Nephron (organoid): ENCODE data around the gene SLC25A34.

Experiments used
- H3K27ac Mint-ChIP-seq, 3 experiments: 2 replicates each; pipeline ENCODE4 v1.8.0; 2020; ENCODE audit warnings: mixed read lengths in 3 of 3, mild to moderate bottlenecking in 2 of 3, moderate library complexity in 1 of 3
- H3K27me3 Mint-ChIP-seq: 2 replicates; pipeline ENCODE4 v1.8.0; 2021; ENCODE audit warnings: low read depth, mild to moderate bottlenecking, moderate library complexity, mixed read lengths
- H3K36me3 Mint-ChIP-seq: 2 replicates; pipeline ENCODE4 v1.8.0; 2020; ENCODE audit warnings: low read depth, mixed read lengths
- H3K4me1 Mint-ChIP-seq: 2 replicates; pipeline ENCODE4 v1.8.0; 2020; ENCODE audit warnings: mixed read lengths
- H3K4me3 Mint-ChIP-seq, 3 experiments: 2 replicates each; pipeline ENCODE4 v1.8.0; 2020; ENCODE audit warnings: mild to moderate bottlenecking in 3 of 3, mixed read lengths in 3 of 3, moderate library complexity in 2 of 3
- H3K9me3 Mint-ChIP-seq: 2 replicates; pipeline ENCODE4 v1.8.0; 2020; ENCODE audit warnings: mixed read lengths
- TF ChIP-seq, protein P1 (sequence below), 3 experiments: fragments of 200-600 bp; sonication (generic); IDR thresholded peaks; one replicate each; pipeline ENCODE4 v1.5.0; 2021; ENCODE audit warnings: antibody characterized with exemption in 3 of 3; ENCODE audit not compliant: unreplicated experiment in 3 of 3

Gene SLC25A34

GRCh38 chr1:15751717-15752116 lies 15.7 kb downstream of the SLC25A34 start:
- Mint-ChIP-seq H3K27ac (no peak overlapping the region), H3K4me3 (no peak overlapping the region), H3K27me3 (peaks cover 3% of the 10 kb centered on the region), H3K9me3 (no peaks in the 10 kb centered on the region), H3K4me1 (no peaks in the 10 kb centered on the region), H3K36me3 (no peaks in the 10 kb centered on the region)
- TF ChIP-seq, protein P1, sequence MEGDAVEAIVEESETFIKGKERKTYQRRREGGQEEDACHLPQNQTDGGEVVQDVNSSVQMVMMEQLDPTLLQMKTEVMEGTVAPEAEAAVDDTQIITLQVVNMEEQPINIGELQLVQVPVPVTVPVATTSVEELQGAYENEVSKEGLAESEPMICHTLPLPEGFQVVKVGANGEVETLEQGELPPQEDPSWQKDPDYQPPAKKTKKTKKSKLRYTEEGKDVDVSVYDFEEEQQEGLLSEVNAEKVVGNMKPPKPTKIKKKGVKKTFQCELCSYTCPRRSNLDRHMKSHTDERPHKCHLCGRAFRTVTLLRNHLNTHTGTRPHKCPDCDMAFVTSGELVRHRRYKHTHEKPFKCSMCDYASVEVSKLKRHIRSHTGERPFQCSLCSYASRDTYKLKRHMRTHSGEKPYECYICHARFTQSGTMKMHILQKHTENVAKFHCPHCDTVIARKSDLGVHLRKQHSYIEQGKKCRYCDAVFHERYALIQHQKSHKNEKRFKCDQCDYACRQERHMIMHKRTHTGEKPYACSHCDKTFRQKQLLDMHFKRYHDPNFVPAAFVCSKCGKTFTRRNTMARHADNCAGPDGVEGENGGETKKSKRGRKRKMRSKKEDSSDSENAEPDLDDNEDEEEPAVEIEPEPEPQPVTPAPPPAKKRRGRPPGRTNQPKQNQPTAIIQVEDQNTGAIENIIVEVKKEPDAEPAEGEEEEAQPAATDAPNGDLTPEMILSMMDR (IDR thresholded peaks at IDR 0.05; ENCODE audit: unreplicated experiment in 3 of 3) = no peak

DNA sequence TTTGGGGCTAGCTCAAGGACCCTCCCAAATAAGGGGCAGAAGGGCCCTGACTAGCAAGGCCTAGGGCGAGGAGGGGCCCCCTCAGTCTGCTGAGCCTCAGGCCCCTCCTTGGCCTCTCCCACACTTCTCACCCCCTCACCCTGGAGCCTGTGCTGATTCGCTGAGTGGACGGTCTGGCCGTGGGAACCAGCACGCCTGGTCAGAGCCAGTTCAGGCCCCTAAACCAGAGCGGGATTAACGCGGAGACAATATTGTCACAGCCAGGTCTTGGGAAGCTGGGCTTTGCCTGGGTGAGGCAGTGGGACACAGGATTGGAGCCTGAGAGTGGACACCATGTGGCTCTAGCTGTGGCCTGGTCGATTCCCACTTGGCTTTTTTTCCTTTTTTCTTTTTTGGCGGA lies 17.7 kb downstream of the SLC25A34 start:
- no peaks in the 10 kb centered on the region for H3K9me3 Mint-ChIP-seq
- TF ChIP-seq, protein P1 (IDR thresholded peaks at IDR 0.05; ENCODE audit: unreplicated experiment in 3 of 3) = no peak
- H3K27me3 Mint-ChIP-seq = peaks cover 3% of the 10 kb centered on the region
- peaks cover 6% of the 10 kb centered on the region for H3K4me1 Mint-ChIP-seq
- H3K4me3 Mint-ChIP-seq = no peak overlapping the region
- peak overlapping the region; percentile 36 to 56 (median 47) for H3K27ac Mint-ChIP-seq
- H3K36me3 Mint-ChIP-seq = no peaks in the 10 kb centered on the region

- H3K4me1 Mint-ChIP-seq = peaks cover 11% of the 10 kb centered on the region
- peak overlapping the region in 1 of 3 experiments; percentile 48 for H3K27ac Mint-ChIP-seq
- TF ChIP-seq, protein P1 (IDR thresholded peaks at IDR 0.05; ENCODE audit: unreplicated experiment in 3 of 3) = no peak
- H3K4me3 Mint-ChIP-seq = peak overlapping the region in 1 of 3 experiments; percentile 59
- no peaks in the 10 kb centered on the region for H3K36me3 Mint-ChIP-seq
- H3K9me3 Mint-ChIP-seq = no peaks in the 10 kb centered on the region
- peaks cover 3% of the 10 kb centered on the region for H3K27me3 Mint-ChIP-seq
Measured at GRCh38 chr1:15755021-15755645, 19.1 kb downstream of the SLC25A34 start.

GRCh38 chr1:15755646-15756040 lies 19.6 kb downstream of the SLC25A34 start:
- Mint-ChIP-seq H3K4me1 (peaks cover 13% of the 10 kb centered on the region), H3K27me3 (peaks cover 3% of the 10 kb centered on the region), H3K27ac (peak overlapping the region in 1 of 3 experiments; percentile 48), H3K36me3 (no peaks in the 10 kb centered on the region), H3K4me3 (peak overlapping the region in 1 of 3 experiments; percentile 59), H3K9me3 (no peaks in the 10 kb centered on the region)
- TF ChIP-seq, protein P1 (IDR thresholded peaks at IDR 0.05; ENCODE audit: unreplicated experiment in 3 of 3) = no peak

DNA sequence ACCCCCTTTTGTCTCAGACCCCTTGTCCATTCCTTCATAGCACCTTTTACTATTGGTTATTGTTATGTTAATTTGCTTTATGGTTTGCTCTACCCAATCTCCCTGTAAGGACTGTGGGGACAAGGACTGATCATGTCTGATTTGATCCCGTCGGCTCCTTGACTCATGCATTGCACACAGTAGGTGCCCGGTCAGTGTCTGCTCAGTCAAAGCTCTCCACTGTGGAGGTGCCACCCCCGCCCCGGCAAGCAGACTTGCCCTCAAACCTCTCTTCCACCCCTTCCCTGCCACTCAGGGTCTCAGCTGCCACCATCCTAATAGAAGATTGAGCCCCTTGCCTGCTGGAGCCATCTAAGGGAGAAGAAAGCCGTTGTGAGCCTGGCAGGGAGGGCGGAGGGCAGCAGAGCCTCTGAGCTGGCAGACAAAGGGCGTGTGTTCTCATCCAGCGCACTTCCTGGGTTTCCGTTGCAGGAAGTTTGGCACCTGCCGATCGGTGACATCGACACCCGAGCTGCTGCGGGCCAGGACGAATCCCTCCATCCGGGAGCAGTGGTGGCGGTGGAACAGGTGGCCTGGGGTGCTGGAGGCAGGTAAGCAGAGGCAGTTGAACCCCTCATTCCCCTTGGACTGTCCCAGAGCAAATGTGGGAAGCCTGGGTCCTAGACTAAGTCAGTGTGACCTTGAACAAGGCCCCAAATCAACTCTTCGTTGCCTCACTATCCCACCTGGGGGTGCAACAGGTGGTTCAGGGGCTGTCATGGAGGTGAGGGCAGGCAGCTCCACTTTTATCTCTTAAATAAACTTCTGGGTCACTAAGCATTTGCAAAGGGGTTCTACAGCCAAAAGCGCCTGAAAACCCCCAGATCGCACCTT lies 20.3 kb downstream of the SLC25A34 start:
- Mint-ChIP-seq H3K9me3 (no peaks in the 10 kb centered on the region), H3K27ac (peak overlapping the region in 2 of 3 experiments; percentile 39 to 50), H3K4me1 (peaks cover 21% of the 10 kb centered on the region), H3K27me3 (peaks cover 3% of the 10 kb centered on the region), H3K36me3 (no peaks in the 10 kb centered on the region), H3K4me3 (peak overlapping the region; percentile 21 to 89 (median 48))
- TF ChIP-seq, protein P1 (IDR thresholded peaks at IDR 0.05; ENCODE audit: unreplicated experiment in 3 of 3) = no peak
